ENCODE measurements around the gene SLC9A6.

Gene SLC9A6

GRCh38 chrX:135985157-135985972 is at the start of gene SLC9A6:
TSS of gene SLC9A6 (plus strand) at chrX:135985435. CDS start at chrX:135985659, 224 bp downstream.
- peak; percentile 80 for DNase-seq

GRCh38 chrX:135944486-135944885 is 40.7 kb upstream of the SLC9A6 start:
- no peak for DNase-seq

GRCh38 chrX:135951291-135951690 is 33.9 kb upstream of the SLC9A6 start:
- no peak for DNase-seq

GRCh38 chrX:135973025-135973547 is 12.1 kb upstream of the SLC9A6 start:
- DNase-seq: no peak

GRCh38 chrX:135973548-135974278 is 11.5 kb upstream of the SLC9A6 start, which contains the start of gene MMGT1:
TSS of gene MMGT1 (minus strand) at chrX:135973988. CDS start at chrX:135973675, 313 bp downstream.
- DNase-seq: peak; percentile 99

GRCh38 chrX:135974279-135974856 is 10.9 kb upstream of the SLC9A6 start:
- peak; percentile 73 for DNase-seq

- no peak for DNase-seq
Measured at GRCh38 chrX:135975421-135975820, 9.8 kb upstream of the SLC9A6 start.

GRCh38 chrX:135977611-135978010 is 7.6 kb upstream of the SLC9A6 start:
- DNase-seq: no peak

- no peak for DNase-seq
Measured at GRCh38 chrX:135981010-135981409, 4.2 kb upstream of the SLC9A6 start.

GRCh38 chrX:135981668-135982067 is 3.6 kb upstream of the SLC9A6 start:
- no peak for DNase-seq

GRCh38 chrX:135982860-135983259 is 2.4 kb upstream of the SLC9A6 start:
- DNase-seq: no peak

GRCh38 chrX:135984256-135984655 is 979 bp upstream of the SLC9A6 start:
- no peak for DNase-seq

GRCh38 chrX:135984791-135985156 is 461 bp upstream of the SLC9A6 start:
- DNase-seq: peak; percentile 32

- no peak for DNase-seq
Measured at GRCh38 chrX:135985973-135986310, 707 bp downstream of the SLC9A6 start.

- DNase-seq: no peak
Measured at GRCh38 chrX:135988245-135988644, 3.0 kb downstream of the SLC9A6 start.

- DNase-seq: no peak
Measured at GRCh38 chrX:136015016-136015415, 29.8 kb downstream of the SLC9A6 start.

GRCh38 chrX:136016881-136017280 is 31.6 kb downstream of the SLC9A6 start:
- DNase-seq: no peak

- no peak for DNase-seq
Measured at GRCh38 chrX:136019226-136019625, 34.0 kb downstream of the SLC9A6 start.

GRCh38 chrX:136021160-136021559 is 35.9 kb downstream of the SLC9A6 start:
- no peak for DNase-seq

GRCh38 chrX:136021903-136022302 is 36.7 kb downstream of the SLC9A6 start:
- no peak for DNase-seq

- no peak for DNase-seq
Measured at GRCh38 chrX:136025091-136025490, 39.9 kb downstream of the SLC9A6 start.

- peak; percentile 72 for DNase-seq
Measured at GRCh38 chrX:136028383-136028984, 43.2 kb downstream of the SLC9A6 start.

GRCh38 chrX:136029766-136030165 is 44.5 kb downstream of the SLC9A6 start:
- no peak for DNase-seq

All from NCI-H2227 treated with DMSO at 0.1 percent for 48 hours (cell line).